AG04450 (cell line): ENCODE results near the gene ZNF473. TPM values are rescaled to one million over a fixed set of nuclear protein-coding genes. Genes with fewer than 3 reads are reported as not detected.
"Not testable (repeated sequence)": the region's sequence is repeated elsewhere in the genome, so short reads cannot be mapped to it uniquely, and the experiment has no call there.

Experiments used
- CTCF ChIA-PET: fragments of 300-600, 350-600 bp; formaldehyde crosslinking; extraction: SDS; loops from one replicate; lab custom pipeline; 2022; ENCODE audit warnings: antibody characterized with exemption, inconsistent platforms; lab: Charles Lee
- POLR2A ChIA-PET: fragments of 350-600 bp; formaldehyde crosslinking; extraction: SDS; loops from one replicate; lab custom pipeline; 2021; ENCODE audit warnings: antibody characterized with exemption, inconsistent platforms; lab: Yijun Ruan, JAX
- DNase-seq: peaks from one replicate; pipeline ENCODE4 v3.0.0-alpha.2; 2011; ENCODE audit warnings: low read depth, low spot score
- H3K27ac ChIP-seq: one replicate; pipeline ENCODE4 v1.5.1; 2012; ENCODE audit warnings: low read depth, low read length, control low read depth
- H3K27me3 ChIP-seq: one replicate; pipeline ENCODE4 v1.6.0; 2012; ENCODE audit warnings: low read length; ENCODE audit not compliant: control insufficient read depth, insufficient read depth
- H3K4me3 ChIP-seq: 2 replicates; pipeline ENCODE4 v1.5.1; 2011; ENCODE audit warnings: mild to moderate bottlenecking, low read depth, low read length, control low read depth
- H3K9me3 ChIP-seq: 2 replicates; pipeline ENCODE4 v1.5.1; 2012; ENCODE audit warnings: low read length; ENCODE audit not compliant: control insufficient read depth, insufficient read depth
- CTCF ChIP-seq: IDR thresholded peaks from 2 replicates; pipeline ENCODE4 v1.5.1; 2011; ENCODE audit warnings: low read depth, low read length, control low read depth, inconsistent platforms
- polyA plus RNA-seq: library from polyadenylated mRNA; depleted of rRNA; stranded (reverse); fragments of >200 nt; gene quantifications from 2 replicates; pipeline ENCODE4 v1.2.3, GENCODE V29; 2011

ZNF473 gene
- polyA plus RNA-seq, 1 experiment: 6.2 TPM

GRCh38 chr19:50044922-50045321, 19.1 kb downstream of the ZNF473 start:
- no peak overlapping the region for H3K27ac ChIP-seq
- ChIA-PET CTCF (no interaction called here), POLR2A (no interaction called here)
- H3K9me3 ChIP-seq: peaks cover 79% of the 10 kb centered on the region
- no peak for DNase-seq
- TF ChIP-seq CTCF: no peak
- H3K27me3 ChIP-seq: no peaks in the 10 kb centered on the region
- no peak overlapping the region for H3K4me3 ChIP-seq

- H3K27me3 ChIP-seq: no peaks in the 10 kb centered on the region
- peak; percentile 48 for TF ChIP-seq CTCF
- no peak overlapping the region for H3K4me3 ChIP-seq
- H3K27ac ChIP-seq: no peak overlapping the region
- no peak for DNase-seq
- ChIA-PET POLR2A (no interaction called here), CTCF (interaction anchor here (0.8 kb wide), 1 partner anchor 18 kb away, joined by 3 read pairs; no protein-coding TSS in a partner anchor)
- peaks cover 84% of the 10 kb centered on the region for H3K9me3 ChIP-seq
Observed at GRCh38 chr19:50046649-50047503, 21.1 kb downstream of the ZNF473 start.

GRCh38 chr19:50047671-50048070, 21.9 kb downstream of the ZNF473 start:
- no peaks in the 10 kb centered on the region for H3K27me3 ChIP-seq
- H3K4me3 ChIP-seq: no peak overlapping the region
- TF ChIP-seq CTCF: no peak
- POLR2A ChIA-PET: no interaction called here
- H3K27ac ChIP-seq: no peak overlapping the region
- H3K9me3 ChIP-seq: peaks cover 80% of the 10 kb centered on the region
- CTCF ChIA-PET: interaction anchor here (0.6 to 0.8 kb wide), 2 partner anchors 17 to 110 kb away, joined by 3 to 5 read pairs; no protein-coding TSS in a partner anchor
- DNase-seq: no peak

GRCh38 chr19:50050406-50051227, 24.8 kb downstream of the ZNF473 start:
- peak; percentile 13 for DNase-seq
- peak overlapping the region; percentile 21 for H3K27ac ChIP-seq
- peaks cover 51% of the 10 kb centered on the region for H3K9me3 ChIP-seq
- peak overlapping the region; percentile 61 for H3K4me3 ChIP-seq
- no peaks in the 10 kb centered on the region for H3K27me3 ChIP-seq
- CTCF ChIA-PET: no interaction called here
- POLR2A ChIA-PET: interaction anchor here (0.7 kb wide), 2 partner anchors 60 to 173 kb away, joined by 3 to 7 read pairs; partner anchors contain the start of genes AKT1S1 and TBC1D17
- no peak for TF ChIP-seq CTCF

- Histone ChIP-seq H3K4me3 (peak overlapping the region; percentile 61), H3K9me3 (peaks cover 43% of the 10 kb centered on the region)
- H3K27me3 ChIP-seq, POLR2A ChIA-PET, CTCF ChIA-PET, DNase-seq, H3K27ac ChIP-seq: not testable (repeated sequence)
Observed at GRCh38 chr19:50051228-50051895, 25.6 kb downstream of the ZNF473 start.
